Mammary epithelial cell (primary cell): Measurements from ENCODE around the gene IGFBP7.

Experiments
- EZH2 ChIP-seq: IDR thresholded peaks from 2 replicates; pipeline ENCODE4 v1.6.1; 2012; ENCODE audit warnings: low read length, inconsistent platforms, borderline replicate concordance
- TF ChIP-seq, protein P1 (sequence below), 2 donors: IDR thresholded peaks in 1 of 2; conservative IDR thresholded peaks in 1 of 2; 2 replicates each; pipeline ENCODE4 v1.5.1; 2011 to 2012; ENCODE audit warnings: inconsistent platforms in 2 of 2, low read length in 2 of 2, mild to moderate bottlenecking in 2 of 2, control low read depth in 1 of 2, low read depth in 1 of 2; ENCODE audit not compliant: insufficient read depth in 1 of 2; ENCODE audit errors: extremely low read depth in 1 of 2

DNA sequence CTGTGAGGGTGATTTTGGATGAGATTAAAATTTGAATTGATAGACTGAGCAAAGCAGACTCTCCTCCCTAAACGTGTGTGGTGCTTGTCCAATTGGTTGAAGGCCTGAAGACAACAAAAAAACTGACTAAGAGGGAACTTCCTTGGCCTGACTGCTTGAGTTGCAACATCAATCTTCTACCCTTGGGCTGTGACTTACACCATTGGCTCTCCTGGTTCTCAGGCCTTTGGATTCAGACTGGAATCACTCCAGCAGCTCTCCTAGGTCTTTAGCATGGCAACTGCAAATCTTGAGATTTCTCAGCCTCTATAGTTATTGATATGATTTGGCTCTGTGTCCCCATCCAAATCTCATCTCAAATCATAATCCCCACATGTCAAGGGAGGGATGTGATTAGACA lies 49.7 kb upstream of the IGFBP7 start:
- TF ChIP-seq, protein P1, sequence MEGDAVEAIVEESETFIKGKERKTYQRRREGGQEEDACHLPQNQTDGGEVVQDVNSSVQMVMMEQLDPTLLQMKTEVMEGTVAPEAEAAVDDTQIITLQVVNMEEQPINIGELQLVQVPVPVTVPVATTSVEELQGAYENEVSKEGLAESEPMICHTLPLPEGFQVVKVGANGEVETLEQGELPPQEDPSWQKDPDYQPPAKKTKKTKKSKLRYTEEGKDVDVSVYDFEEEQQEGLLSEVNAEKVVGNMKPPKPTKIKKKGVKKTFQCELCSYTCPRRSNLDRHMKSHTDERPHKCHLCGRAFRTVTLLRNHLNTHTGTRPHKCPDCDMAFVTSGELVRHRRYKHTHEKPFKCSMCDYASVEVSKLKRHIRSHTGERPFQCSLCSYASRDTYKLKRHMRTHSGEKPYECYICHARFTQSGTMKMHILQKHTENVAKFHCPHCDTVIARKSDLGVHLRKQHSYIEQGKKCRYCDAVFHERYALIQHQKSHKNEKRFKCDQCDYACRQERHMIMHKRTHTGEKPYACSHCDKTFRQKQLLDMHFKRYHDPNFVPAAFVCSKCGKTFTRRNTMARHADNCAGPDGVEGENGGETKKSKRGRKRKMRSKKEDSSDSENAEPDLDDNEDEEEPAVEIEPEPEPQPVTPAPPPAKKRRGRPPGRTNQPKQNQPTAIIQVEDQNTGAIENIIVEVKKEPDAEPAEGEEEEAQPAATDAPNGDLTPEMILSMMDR (conservative IDR thresholded peaks at IDR 0.05 in 1 of 2, IDR thresholded peaks at IDR 0.05 in 1 of 2; ENCODE audit: extremely low read depth in 1 of 2, insufficient read depth in 1 of 2, low read depth in 1 of 2, low read length in 2 of 2): no peak
- no peak for TF ChIP-seq EZH2
